GM23248 (cell line): Measurements from ENCODE around the gene KMT5B. TPM values are rescaled to one million over a fixed set of nuclear protein-coding genes. Genes with fewer than 3 reads are reported as not detected.

Experiments used
- DNase-seq: peaks from one replicate; pipeline ENCODE4 v3.0.0-alpha.2; 2015
- H2AFZ ChIP-seq: fragments of 200-600 bp; sonication (generic); 2 replicates; pipeline ENCODE4 v1.6.1; 2016; ENCODE audit warnings: antibody characterized with exemption
- H3F3A ChIP-seq: fragments of 200-600 bp; sonication (generic); 2 replicates; pipeline ENCODE4 v1.6.1; 2016; ENCODE audit warnings: mild to moderate bottlenecking, antibody characterized with exemption, mixed run types; ENCODE audit not compliant: insufficient read depth
- H3K27ac ChIP-seq: fragments of 200-600 bp; sonication (generic); 2 replicates; pipeline ENCODE4 v1.5.1; 2016; ENCODE audit warnings: mild to moderate bottlenecking
- H3K27me3 ChIP-seq: fragments of 200-600 bp; sonication (generic); replicated peaks from 2 replicates; pipeline ENCODE4 v1.6.1; 2016; ENCODE audit warnings: mild to moderate bottlenecking; ENCODE audit not compliant: insufficient read depth
- H3K36me3 ChIP-seq: fragments of 200-600 bp; sonication (generic); 2 replicates; pipeline ENCODE4 v1.6.1; 2016; ENCODE audit warnings: low read depth, mild to moderate bottlenecking
- H3K4me1 ChIP-seq: fragments of 200-600 bp; sonication (generic); 2 replicates; pipeline ENCODE4 v1.6.1; 2016; ENCODE audit warnings: mild to moderate bottlenecking; ENCODE audit not compliant: insufficient read depth
- H3K4me2 ChIP-seq: fragments of 200-600 bp; sonication (generic); one replicate; pipeline ENCODE4 v1.6.1; 2016; ENCODE audit warnings: mild to moderate bottlenecking; ENCODE audit not compliant: unreplicated experiment
- H3K4me3 ChIP-seq: fragments of 200-600 bp; sonication (generic); 2 replicates; pipeline ENCODE4 v1.5.1; 2016; ENCODE audit warnings: mild to moderate bottlenecking
- H3K79me2 ChIP-seq: fragments of 200-600 bp; sonication (generic); 2 replicates; pipeline ENCODE4 v1.6.1; 2016; ENCODE audit warnings: mild to moderate bottlenecking; ENCODE audit not compliant: insufficient read depth
- H3K9ac ChIP-seq: fragments of 200-600 bp; sonication (generic); 2 replicates; pipeline ENCODE4 v1.6.1; 2016; ENCODE audit warnings: mild to moderate bottlenecking
- H3K9me2 ChIP-seq: fragments of 200-600 bp; sonication (generic); 2 replicates; pipeline ENCODE4 v1.6.1; 2016; ENCODE audit warnings: mixed run types, mild to moderate bottlenecking, moderate library complexity; ENCODE audit not compliant: insufficient read depth
- H3K9me3 ChIP-seq: fragments of 200-600 bp; sonication (generic); one replicate; pipeline ENCODE4 v1.6.1; 2017; ENCODE audit warnings: low read depth
- H4K20me1 ChIP-seq: fragments of 200-600 bp; sonication (generic); 2 replicates; pipeline ENCODE4 v1.6.0; 2016; ENCODE audit not compliant: insufficient read depth
- EZH2 ChIP-seq: fragments of 200-600 bp; sonication (generic); IDR thresholded peaks from 2 replicates; pipeline ENCODE4 v1.6.1; 2018; ENCODE audit warnings: antibody characterized with exemption, mild to moderate bottlenecking; ENCODE audit not compliant: insufficient read depth, poor library complexity, severe bottlenecking
- EZH2phosphoT487 ChIP-seq: fragments of 200-600 bp; sonication (generic); IDR thresholded peaks from 2 replicates; pipeline ENCODE4 v1.6.1; 2018; ENCODE audit warnings: antibody characterized with exemption, moderate library complexity, mild to moderate bottlenecking, low read depth; ENCODE audit not compliant: insufficient read depth
- whole genome bisulfite sequencing, 2 experiments: methylation state at CpG; one replicate each; pipeline ENCODE4 v1.1.6; 2015 to 2017; ENCODE audit warnings: low lambda C conversion rate in 2 of 2, low coverage in 1 of 2; ENCODE audit errors: missing lambda C conversion rate in 2 of 2; 5-methylcytosine and 5-hydroxymethylcytosine counted together
- in situ Hi-C: fragments of 300-500 bp; cut with MboI; formaldehyde crosslinking; loops from 2 replicates; pipeline ENCODE4 v1.15.0; 2020
- polyA plus RNA-seq: library from polyadenylated mRNA; unstranded; fragments of >200 nt; fragmentation: Nextera tagmentation; extraction: Ambion mirVana; gene quantifications from 2 replicates; pipeline ENCODE4 v1.2.1, GENCODE V29; 2016
- total RNA-seq: library from RNA; depleted of rRNA; stranded (reverse); fragments of >200 nt; shearing (Covaris generic); gene quantifications from 2 replicates; pipeline ENCODE4 v1.2.3, GENCODE V29; 2014

The KMT5B gene
- total and polyA plus RNA-seq, 2 experiments from 2014 or later, result 17.7 to 22.9 TPM

GRCh38 chr11:68200639-68201038 is 12.5 kb downstream of the KMT5B start:
- peak; percentile 93 for DNase-seq
- Histone ChIP-seq H3K9ac (peak overlapping the region; percentile 59), H3K27me3 (no peaks in the 10 kb centered on the region), H3K9me2 (no peaks in the 10 kb centered on the region), H3K27ac (peak overlapping the region; percentile 70), H3K9me3 (no peaks in the 10 kb centered on the region), H4K20me1 (peaks cover 9% of the 10 kb centered on the region; the same call in 1 of the 2 replicates), H3K4me2 (peak overlapping the region; percentile 61), H2AFZ (no peak overlapping the region), H3K4me1 (peaks cover 18% of the 10 kb centered on the region), H3K79me2 (peaks cover 100% of the 10 kb centered on the region), H3F3A (peaks cover 23% of the 10 kb centered on the region), H3K4me3 (peak overlapping the region; percentile 24; the same call in 1 of the 2 replicates), H3K36me3 (no peaks in the 10 kb centered on the region)
- 21 to 28% methylated on average over 3 of the region's 3 CpGs for WGBS, 2 experiments
- in situ Hi-C loops, result no loop called here
- TF ChIP-seq EZH2, result no peak
- no peak for TF ChIP-seq EZH2phosphoT487

GRCh38 chr11:68199295-68199987 is 13.7 kb downstream of the KMT5B start:
- WGBS, 2 experiments, result 76 to 86% methylated on average over 8 of the region's 8 CpGs

GRCh38 chr11:68196219-68196618 is 16.9 kb downstream of the KMT5B start:
- H3K9me3 ChIP-seq, result no peaks in the 10 kb centered on the region
- H3K36me3 ChIP-seq, result no peaks in the 10 kb centered on the region
- H2AFZ ChIP-seq, result no peak overlapping the region
- no peak overlapping the region for H3K4me2 ChIP-seq
- H3K9ac ChIP-seq, result no peak overlapping the region
- H3K4me3 ChIP-seq, result no peak overlapping the region
- no peaks in the 10 kb centered on the region for H3K9me2 ChIP-seq
- peaks cover 28% of the 10 kb centered on the region for H3K4me1 ChIP-seq
- peaks cover 17% of the 10 kb centered on the region; the same call in 1 of the 2 replicates for H4K20me1 ChIP-seq
- H3K79me2 ChIP-seq, result peaks cover 100% of the 10 kb centered on the region
- H3K27me3 ChIP-seq, result no peaks in the 10 kb centered on the region
- TF ChIP-seq EZH2phosphoT487 (no peak), EZH2 (no peak)
- peaks cover 21% of the 10 kb centered on the region for H3F3A ChIP-seq
- no peak overlapping the region for H3K27ac ChIP-seq
- no peak for DNase-seq
- in situ Hi-C loops, result no loop called here

More at GRCh38 chr11:68199295-68199987, 13.7 kb downstream of the KMT5B start:
- Histone ChIP-seq H3K79me2 (peaks cover 100% of the 10 kb centered on the region), H3K9ac (no peak overlapping the region), H3K9me3 (no peaks in the 10 kb centered on the region), H3K4me1 (peaks cover 18% of the 10 kb centered on the region), H3F3A (peaks cover 23% of the 10 kb centered on the region), H3K9me2 (no peaks in the 10 kb centered on the region), H3K36me3 (no peaks in the 10 kb centered on the region), H4K20me1 (peaks cover 7% of the 10 kb centered on the region; the same call in 1 of the 2 replicates), H3K4me2 (peak overlapping the region; percentile 61), H3K4me3 (no peak overlapping the region), H2AFZ (no peak overlapping the region), H3K27ac (peak overlapping the region; percentile 70), H3K27me3 (no peaks in the 10 kb centered on the region)
- DNase-seq, result no peak
- in situ Hi-C loops, result no loop called here
- TF ChIP-seq EZH2phosphoT487 (no peak), EZH2 (no peak)

GRCh38 chr11:68194675-68195294 is 18.3 kb downstream of the KMT5B start:
- no peak overlapping the region for H3K4me3 ChIP-seq

More at GRCh38 chr11:68194675-68195294, 18.3 kb downstream of the KMT5B start:
- Histone ChIP-seq H3K9me2 (no peaks in the 10 kb centered on the region), H3K79me2 (peaks cover 100% of the 10 kb centered on the region), H3K9ac (no peak overlapping the region), H2AFZ (no peak overlapping the region), H3K4me2 (no peak overlapping the region), H3K9me3 (no peaks in the 10 kb centered on the region), H3K27ac (no peak overlapping the region), H3F3A (peaks cover 8% of the 10 kb centered on the region), H4K20me1 (peaks cover 16% of the 10 kb centered on the region; the same call in 1 of the 2 replicates), H3K4me1 (peaks cover 14% of the 10 kb centered on the region), H3K36me3 (no peaks in the 10 kb centered on the region), H3K27me3 (no peaks in the 10 kb centered on the region)
- in situ Hi-C loops, result no loop called here
- no peak for DNase-seq
- 85 to 87% methylated on average over 3 of the region's 3 CpGs for WGBS, 2 experiments
- no peak for TF ChIP-seq EZH2
- TF ChIP-seq EZH2phosphoT487, result no peak
